ENCODE data around the gene USP47.

The USP47 gene

DNA sequence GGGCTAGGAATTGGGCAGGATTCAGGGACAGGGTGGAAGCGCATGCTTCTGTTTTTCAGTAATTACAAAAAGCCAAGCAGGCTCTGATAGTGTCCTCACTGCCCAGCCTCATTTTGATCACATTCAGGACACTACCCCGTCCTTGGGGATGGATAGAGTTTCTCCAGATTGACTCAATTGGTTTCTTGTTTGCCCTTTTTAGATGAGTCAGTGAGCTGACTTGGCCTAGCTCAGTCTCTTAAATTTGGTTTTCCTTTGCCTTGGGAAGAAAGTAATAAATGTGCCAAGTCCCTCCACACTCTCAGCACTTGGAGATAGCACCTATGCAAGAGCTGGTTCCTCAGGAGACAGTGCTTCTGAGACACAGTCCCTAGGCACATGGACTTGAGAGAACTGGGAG lies 141.2 kb downstream of the USP47 start:
- no peak for DNase-seq

DNA sequence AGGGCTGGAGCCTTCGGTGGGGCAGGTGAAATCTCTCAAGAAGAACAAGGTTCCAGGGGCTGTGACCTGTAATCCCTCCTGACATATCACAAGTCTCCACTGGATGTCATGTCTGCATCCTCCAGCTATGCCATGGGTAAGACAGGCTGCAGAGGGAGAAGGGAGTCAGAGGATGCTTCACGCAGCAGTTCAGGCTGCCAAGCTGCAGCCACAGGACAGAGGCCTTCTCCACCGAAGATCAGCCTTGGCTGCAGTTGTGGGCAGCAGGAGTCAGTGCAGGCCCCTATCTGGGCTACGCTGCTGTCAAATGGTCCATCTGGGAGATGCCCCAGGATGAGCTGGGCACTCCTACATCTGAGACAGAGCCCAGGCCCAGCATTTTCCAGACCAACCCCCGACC lies 141.7 kb downstream of the USP47 start:
- no peak for DNase-seq

DNA sequence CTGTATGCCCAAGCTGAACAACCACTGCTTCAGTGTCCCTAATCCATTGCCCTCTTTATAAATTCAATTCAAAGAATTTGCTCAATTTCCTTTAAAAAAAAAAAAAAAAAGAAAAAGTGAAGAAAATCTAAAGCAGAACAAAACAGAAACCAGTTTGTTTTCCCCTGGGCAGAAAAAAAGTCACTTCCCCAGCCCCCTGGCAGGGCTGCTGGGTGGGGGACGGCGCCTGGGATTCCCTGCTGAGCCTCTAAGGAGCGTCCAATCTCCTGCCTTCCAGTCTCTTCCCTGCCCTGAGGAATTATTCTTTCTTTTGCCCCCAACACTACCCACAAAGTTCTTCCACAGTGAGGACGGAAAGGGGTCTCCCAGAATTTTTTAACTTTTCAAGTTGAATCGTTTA lies 142.8 kb downstream of the USP47 start:
- DNase-seq, result no peak

DNA sequence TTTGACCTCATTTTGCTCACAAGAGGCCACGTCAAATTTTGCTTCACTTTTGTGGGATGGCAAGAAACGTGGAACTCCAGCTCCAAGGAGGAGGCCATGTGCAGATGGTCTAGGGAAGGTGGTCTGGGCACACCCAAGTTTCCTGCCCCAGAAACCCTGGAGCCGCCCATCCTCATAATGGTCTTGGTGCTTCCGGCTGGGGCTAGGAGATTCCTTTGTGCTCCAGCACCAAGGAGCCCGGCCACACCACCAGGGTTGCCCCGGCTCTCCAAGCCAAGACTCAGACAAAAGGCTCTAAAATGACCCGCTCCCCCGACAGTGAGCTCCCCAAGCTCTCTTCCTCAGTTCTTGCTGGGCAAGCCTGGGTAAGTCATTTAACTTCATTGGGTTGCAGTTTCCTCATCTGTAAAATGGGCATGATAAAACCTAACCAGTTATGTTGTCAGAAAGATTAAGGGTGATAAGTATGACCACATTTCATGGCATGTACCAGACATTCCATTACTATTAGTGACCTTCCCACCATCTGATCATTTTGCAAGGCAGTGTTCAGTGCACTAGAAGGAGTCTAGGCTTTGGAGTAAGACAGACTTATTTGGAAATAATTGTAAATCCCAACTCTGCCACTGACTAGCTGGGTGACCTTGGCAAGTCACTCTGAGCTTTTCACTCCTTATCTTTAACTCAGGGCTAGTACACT lies 143.4 kb downstream of the USP47 start:
- no peak for DNase-seq

DNA sequence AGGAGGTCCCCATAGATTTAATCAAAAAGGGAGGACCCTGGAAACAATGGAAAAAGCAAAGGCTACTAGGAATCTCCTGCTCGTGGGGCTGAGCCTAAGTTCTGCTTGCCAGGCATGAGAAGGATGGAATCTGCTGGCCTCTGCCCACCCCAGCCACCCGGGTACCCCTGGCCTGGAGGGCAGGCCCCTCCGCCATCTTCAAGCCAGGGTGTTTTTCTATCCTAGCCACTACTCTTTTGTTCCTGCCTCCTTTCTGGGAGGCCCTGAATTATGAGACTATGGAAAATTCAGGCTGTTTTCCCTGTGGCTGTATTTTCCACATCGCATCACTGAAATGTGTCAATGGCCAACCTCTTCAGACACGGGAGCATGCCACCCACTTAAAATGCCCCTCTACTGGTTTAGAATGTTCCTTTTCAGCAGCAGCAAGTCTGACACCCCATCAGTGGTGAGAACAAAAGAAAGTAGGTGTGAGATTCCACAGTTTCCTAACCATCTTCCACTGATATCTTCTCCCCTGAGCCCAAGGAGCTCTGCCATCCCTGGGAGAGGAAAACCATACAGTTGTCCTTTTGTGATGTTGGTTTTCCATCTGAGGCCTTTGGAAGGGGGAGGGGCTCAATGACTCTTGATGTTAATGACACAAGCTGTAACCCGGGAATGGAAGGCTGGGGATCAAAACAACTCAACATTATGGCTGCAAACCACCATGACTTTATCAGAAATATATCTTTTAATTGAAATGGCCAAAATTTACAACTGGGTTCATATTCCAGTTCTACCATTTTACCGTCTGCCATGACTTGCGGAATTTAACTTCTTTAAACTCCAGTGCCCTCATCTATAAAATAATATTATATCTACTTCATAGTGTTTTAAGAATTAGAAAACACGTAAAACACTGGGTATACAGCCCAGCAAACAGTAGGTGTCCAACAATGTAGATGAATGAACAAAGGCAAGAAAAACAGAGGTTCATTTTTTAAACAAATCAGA lies 144.5 kb downstream of the USP47 start:
- no peak for DNase-seq

DNA sequence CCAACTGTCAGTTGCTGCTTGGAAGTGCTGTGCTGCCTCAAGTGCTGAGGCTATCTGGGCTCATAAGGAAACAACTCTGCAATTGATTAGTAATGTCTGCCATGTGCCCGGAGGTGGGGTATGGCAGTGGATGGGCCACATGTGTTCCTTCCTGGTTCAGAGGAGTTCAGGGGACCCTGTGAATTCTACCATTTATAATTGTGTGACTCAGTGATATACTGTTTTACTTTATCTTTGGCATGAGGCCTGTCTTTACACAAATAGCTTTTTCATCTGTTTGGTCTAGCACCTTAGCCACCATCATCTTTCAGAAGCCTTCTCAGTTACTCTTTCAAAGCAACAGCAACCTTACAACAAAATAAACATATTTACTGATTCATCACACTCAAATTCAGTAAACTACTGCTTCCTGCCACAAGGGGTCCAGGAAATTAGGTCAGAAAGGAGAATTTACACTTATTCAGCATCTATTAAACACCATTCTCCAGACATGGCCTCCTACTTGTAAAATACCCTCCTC lies 145.8 kb downstream of the USP47 start:
- no peak for DNase-seq

DNA sequence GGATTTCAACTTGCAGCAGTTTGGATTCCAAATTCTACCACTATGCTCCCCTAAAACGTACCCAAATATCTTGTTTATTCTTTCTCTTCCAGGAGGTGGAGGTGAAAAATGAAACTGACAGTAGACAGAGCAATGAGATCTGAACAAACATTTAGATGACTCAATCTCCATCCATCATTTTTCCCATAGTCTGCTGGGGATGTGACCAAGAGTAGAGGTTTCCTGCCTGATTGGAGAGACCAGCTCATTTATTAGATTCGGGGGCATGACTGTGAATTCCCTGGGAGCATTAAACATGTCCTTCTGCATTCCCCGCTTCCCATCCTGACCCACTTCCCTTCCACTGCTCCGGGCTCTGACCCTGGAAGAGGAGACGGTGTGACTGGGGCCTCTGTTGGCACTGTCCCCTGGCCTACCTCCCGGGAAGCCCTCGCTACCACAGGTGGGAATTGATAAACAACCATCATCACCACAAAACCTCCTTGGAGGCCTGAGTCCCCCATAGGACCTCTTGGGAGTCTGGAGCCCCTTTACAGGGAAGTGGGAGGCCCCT lies 146.4 kb downstream of the USP47 start:
- DNase-seq, result no peak

DNA sequence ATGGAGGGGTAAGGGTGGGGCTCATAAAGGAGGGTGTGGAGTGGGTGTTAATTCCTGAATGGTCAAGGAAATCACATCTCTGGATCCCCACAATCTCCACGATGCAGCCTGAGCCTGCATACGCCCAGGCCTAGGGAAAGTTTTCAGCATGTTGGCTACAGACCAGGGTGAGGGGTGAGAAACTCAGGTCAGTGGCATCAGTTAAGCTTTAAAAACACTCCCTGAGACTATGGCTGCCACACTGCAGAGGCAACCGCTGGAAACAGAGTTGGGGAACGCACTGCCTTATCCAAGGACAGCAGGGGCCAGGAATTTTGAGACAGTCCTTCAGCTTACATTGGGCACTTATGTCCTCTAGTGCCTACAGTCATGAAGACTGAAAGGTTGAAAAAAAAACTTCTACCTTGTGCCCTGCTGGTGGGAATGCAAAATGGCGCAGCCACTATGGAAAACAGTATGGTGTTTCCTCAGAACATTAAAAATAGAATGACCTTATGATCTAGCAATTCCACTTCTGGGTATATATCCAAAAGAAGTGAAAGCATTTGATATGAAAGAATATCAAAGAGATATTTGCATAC lies 147.0 kb downstream of the USP47 start:
- no peak for DNase-seq

DNA sequence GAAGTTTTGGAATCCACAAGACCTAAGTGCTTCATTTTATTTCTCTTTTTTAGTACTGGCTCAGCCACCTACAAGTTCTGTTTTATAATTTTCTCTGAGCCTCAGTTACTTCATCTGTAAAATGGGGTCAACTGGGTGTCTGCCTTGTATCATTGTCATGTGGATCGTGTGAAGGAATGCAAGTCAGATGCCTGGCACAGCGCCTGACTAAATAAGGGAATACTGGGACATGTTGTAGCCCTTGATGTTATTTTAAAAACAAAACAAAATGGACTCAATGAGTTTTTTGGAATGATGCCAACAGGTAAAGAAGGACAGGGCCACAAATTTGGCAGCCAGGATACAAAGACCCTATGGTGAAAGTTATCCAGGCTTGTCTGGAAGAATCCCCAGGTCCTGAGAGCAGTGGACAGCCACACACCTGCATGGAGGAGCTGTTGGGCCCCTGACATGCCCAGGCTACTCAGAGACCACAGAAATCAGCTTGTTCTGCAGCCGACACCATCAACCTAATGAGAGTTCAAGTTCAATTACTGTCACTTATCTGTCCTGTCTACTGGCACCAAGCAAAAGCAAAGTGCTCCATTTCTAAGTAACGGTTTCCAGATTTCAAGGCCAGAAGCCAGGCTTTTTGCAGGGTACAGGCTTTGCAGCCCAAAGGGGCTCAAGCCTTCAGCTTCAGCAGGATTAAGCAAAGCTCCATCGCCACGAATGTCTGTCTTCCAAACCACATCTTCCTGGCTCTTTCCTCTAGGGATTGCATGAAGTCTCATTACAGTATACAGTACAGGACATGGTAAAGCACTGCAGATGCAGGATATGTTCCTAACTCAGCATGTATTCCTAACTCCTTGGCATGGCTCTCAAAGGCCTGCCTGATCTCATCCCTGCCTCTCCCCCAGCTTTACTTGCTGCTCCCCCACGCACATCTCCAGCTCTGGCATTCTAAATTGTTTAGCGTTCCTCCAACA lies 148.3 kb downstream of the USP47 start:
- DNase-seq, result no peak

DNA sequence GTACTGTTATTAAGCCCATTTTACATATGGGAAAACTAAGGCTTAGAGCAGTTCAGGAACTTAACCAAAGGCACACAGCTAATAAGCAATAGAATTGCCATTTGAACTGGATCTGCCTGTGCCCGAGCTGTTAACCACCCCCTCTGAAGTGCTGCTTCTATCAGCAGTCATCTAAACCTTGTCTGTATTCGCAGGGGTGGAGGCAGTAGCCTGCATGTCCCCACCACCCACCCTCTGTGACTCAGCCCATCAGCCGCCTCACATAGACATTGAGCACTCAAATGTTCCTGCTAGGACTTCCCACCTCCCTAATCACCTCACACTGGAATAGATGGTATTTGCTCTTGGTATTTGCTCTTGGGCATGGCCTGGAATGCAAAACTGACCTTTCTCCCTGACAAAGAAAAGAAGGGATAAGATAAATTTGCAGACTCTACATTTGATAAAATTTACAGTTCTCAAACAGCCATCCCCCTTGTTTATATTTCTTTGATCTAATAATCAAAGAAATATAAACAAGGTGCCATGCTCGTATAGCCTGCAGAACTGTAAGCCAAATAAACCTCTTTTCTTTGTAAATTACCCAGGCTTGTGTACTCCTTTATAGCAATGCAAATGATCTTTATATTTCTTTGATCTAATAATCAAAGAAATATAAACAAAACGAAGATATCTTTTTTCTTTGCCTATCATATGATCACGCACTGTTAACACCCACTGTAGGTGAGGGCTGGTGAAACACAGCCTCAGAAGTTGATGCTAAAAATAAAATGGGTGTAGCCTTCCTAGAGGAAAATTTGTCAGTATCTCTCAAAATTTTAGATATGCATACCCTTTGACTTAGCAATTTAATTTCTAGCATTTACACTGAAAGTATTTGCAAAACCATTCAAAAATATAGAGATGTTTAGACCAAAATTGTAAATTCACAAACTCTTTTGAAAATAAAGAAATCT lies 150.8 kb downstream of the USP47 start:
- DNase-seq, result no peak

DNA sequence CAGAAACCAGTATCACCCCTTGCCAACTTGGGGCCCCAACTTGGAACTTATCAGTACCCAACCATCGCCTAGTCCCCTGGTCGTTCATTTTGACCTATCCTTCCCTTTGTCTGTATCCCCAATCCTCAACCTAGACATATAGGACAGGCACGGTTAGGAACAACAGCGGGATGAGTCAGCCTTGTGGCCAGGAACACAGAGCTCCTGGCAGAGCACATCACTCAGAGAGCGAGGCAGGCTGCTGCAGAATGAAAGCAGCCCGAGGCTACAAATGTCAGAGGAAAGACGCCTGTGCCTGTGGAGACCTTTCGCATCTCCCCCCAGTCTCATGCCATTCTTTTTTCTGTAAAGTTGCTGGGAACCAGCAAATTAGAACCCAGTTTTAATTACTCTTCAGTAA lies 152.1 kb downstream of the USP47 start:
- DNase-seq, result no peak

DNA sequence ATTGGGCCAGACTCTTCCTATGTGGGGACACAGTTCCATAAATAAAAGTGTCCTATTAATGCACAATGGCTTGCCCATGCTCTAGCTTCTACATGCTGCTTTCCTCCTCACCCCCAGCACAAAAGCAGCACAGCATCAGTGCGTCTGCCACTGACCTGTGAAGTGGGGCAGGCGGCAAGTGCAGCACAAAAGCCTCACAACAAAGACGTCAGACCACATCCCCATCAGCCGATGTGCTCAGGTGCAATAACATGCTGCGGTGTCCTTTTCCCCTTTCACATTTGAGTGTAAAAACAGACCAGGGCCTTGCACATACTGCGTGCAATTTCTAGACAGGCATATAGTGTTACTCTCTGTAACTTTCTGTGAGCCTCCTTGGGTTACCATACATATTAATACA lies 153.8 kb downstream of the USP47 start:
- DNase-seq, result no peak

DNA sequence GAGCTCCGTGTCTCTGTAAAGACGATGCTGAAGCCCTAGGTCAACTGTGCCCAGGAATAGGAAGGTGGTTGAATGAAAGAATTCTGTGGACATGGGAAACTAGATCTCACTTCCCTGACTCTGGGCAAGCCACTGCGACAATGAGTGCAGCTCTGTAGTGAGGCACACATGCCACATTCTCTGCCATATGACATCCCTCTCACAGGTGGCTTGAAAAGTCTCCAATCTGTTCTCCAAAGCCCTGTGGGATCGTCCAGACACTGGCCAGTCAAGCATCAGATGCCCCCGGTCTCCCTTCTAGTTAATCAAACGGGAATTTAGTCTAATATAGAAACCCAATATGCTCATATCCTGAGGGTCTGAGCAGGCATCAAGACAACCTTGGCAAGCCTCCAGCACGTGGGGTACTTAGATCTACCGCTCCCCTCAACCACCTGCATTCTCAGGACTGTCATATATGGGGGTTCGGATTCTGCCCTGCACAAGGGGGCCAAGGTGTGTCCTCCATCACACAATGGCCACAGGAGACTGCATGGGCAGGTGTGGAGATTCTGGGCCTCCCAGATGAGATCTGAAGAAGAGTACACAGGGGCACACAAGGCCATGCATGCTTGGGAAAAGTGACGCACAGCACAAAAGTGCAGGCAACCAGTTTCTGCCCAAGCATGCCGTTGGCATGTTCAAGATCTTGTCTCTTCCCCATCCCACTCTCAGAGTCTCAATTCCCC lies 154.7 kb downstream of the USP47 start:
- no peak for DNase-seq

DNA sequence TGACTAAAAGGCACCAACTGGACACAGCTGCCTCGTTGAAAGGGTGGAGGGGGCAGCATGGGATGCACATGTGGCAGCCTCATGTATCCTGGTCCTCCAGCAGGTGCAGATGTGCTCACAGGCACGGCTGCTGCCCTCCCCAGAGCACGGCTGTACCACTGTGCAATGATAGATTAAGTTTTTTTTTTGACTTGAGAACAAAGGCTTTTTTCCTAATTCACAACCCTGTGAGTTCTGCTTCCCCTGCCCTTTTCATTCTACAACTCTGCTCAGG lies 155.2 kb downstream of the USP47 start:
- no peak for DNase-seq

DNA sequence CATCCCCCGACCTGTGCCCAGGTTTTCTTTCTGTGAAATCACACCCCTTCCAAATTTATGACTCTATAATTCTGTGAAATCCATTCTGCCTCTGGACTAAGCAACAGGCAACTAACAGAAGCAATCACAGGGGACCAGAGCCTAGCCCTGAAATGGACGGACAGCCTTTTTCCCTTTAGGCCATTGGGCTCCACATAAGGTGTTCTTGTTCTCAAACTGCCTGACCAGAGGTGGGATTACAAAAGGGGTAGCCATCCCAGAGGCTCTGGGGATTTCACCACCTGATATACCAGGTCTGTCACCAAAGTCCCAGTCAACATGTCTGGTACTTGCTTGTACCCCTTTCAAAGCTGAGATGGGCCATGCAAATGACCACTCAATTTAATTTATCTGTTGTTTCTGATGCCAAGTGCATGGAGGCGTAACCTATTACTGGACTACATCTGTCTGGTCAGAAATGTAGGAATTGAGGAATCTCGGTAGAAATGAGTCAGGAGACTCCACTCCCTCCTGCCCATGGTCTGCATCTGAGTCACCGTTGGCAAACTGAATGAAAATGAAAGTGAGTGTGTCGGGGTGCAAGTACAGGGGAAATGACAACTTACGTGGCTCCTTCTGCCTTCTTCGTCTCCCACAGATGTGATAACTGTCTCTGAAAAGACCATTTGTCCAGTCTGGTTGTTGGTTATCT lies 156.5 kb downstream of the USP47 start:
- no peak for DNase-seq

DNA sequence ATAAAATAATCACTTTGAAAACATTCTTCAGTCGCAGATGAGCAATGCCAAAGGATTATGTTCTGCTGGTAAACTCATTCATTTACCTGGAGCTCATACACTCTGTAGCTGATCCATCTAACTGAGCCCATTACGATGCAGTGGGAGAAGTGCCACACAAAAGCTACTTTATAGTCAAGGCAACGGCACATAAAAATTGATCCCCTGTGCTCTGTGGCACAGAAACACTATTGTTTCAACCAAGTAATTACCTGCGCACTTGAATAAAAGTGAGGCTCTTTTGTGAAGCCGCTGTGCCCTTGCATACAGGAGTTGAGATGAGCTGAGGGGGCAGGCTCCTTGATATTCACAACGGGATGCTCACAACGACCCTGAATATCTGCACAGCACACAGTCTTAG lies 159.4 kb downstream of the USP47 start:
- no peak for DNase-seq

DNA sequence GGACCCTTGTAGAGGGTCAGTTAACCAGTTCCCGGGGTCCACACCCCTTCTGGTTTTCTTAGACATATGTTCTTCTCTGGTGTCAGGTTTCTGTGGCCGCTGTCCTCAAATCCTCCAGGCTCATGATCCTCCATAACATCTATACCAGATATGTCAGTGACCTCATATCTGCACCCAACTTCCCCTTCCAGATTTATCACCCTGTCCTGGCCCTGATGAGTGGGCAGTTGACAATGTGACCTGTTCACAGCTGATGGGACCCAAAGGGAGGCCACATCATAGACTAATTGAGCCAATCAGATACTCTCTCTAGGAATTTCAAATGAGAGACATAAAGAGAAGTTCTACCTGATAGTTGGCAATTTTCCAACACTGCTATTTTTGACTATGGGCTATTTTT lies 161.6 kb downstream of the USP47 start:
- DNase-seq, result no peak

DNA sequence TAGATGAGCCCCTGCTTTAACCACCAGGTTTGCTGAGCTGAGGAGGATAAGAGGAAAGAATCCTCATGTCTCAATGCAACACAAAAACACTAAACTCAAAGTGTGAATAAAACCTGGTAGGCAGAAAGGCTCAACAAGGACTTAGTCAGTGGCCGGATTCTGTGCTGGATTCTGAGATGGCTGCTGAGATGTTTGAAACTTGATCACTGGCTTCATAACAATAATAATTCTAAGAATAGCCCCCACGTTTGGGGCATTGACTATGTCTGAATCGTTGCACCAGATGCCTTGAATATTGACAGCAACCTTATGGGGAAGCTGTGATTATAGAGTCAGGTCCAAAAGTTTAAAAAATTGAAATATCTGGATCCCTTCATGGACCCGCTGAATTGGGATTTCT lies 162.0 kb downstream of the USP47 start:
- no peak for DNase-seq

DNA sequence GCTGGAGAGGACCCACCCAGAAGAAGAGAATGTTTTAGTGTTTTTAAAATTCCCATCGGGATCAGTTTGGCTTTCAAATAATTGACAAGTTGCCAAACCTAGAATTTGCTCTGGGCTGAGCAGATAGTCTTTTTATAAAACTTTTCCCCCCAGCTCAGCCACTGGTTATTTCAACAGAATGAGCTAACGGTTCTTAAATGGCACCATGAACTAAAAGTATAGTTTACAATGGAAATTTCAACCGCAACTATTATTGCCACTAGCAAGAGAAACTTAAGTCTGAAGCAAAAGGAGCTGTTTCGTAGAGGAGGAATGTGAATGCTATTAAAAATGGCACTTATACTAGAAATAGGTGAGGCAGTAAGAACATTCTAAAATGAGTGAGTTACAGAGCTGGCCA lies 163.3 kb downstream of the USP47 start:
- DNase-seq, result no peak

DNA sequence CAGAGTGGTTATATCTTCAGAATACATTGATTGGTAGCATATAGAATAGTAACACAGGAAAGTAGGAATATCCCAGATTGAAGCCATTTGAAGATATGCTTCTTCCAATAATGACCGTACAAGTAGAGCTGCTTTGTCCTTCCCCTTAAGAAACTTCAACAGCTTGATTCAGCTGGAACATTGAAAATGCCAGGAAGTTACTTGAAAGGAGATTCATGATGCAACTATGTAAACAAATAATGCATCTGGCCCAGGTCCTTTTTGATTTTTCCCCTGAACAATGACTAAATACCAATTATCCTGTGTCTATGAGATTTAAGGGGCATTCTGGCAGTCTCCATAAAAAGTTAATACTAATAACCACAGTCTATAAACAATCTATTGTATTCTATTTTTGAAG lies 163.7 kb downstream of the USP47 start:
- no peak for DNase-seq

Data from SHP77 (cell line).